ENCODE measurements around the gene CCDC24. TPM values are rescaled to one million over a fixed set of nuclear protein-coding genes. Genes with fewer than 3 reads are reported as not detected.

The CCDC24 gene
- total RNA-seq, 2 donors from 2014 or later: 0.99 to 1.4 TPM

GRCh38 chr1:43979528-43980254 lies 11.7 kb upstream of the CCDC24 start:
- ATAC-seq (replicated peaks in 1 of 2): peak; percentile 23

GRCh38 chr1:43980255-43981134 lies 10.9 kb upstream of the CCDC24 start:
- H3K4me3 Mint-ChIP-seq: peak overlapping the region; percentile 88
- H3K9me3 Mint-ChIP-seq: no peaks in the 10 kb centered on the region
- H3K27me3 Mint-ChIP-seq (ENCODE audit: low read depth): no peaks in the 10 kb centered on the region
- no peak overlapping the region for H3K27ac Mint-ChIP-seq
- no peak for ATAC-seq (replicated peaks in 1 of 2)
- no peak for DNase-seq
- H3K4me1 Mint-ChIP-seq (ENCODE audit: low read depth): peaks cover 46% of the 10 kb centered on the region
- peaks cover 15 to 25% of the 10 kb centered on the region in 2 donors for H3K36me3 Mint-ChIP-seq (ENCODE audit: insufficient read depth in 2 of 2)

More at GRCh38 chr1:43979528-43980254, 11.7 kb upstream of the CCDC24 start:
- Mint-ChIP-seq H3K27ac (peak overlapping the region; percentile 49), H3K4me1 (ENCODE audit: low read depth) (peaks cover 47% of the 10 kb centered on the region), H3K4me3 (peak overlapping the region; percentile 88), H3K36me3 (ENCODE audit: insufficient read depth in 2 of 2) (peaks cover 15 to 25% of the 10 kb centered on the region in 2 donors), H3K27me3 (ENCODE audit: low read depth) (no peaks in the 10 kb centered on the region), H3K9me3 (no peaks in the 10 kb centered on the region)
- DNase-seq: peak; percentile 50 to 52

- DNase-seq: no peak
- H3K9me3 Mint-ChIP-seq: no peaks in the 10 kb centered on the region
- ATAC-seq (replicated peaks in 1 of 2): no peak
- no peak overlapping the region for H3K27ac Mint-ChIP-seq
- no peaks in the 10 kb centered on the region for H3K27me3 Mint-ChIP-seq (ENCODE audit: low read depth)
- peaks cover 15 to 25% of the 10 kb centered on the region in 2 donors for H3K36me3 Mint-ChIP-seq (ENCODE audit: insufficient read depth in 2 of 2)
- H3K4me1 Mint-ChIP-seq (ENCODE audit: low read depth): peaks cover 40% of the 10 kb centered on the region
- peak overlapping the region in 1 of 2 donors; percentile 88 for H3K4me3 Mint-ChIP-seq
These were observed 10.3 kb upstream of the CCDC24 start for GRCh38 chr1:43981135-43981491.

- peaks cover 12 to 22% of the 10 kb centered on the region in 2 donors for H3K36me3 Mint-ChIP-seq (ENCODE audit: insufficient read depth in 2 of 2)
- H3K9me3 Mint-ChIP-seq: no peaks in the 10 kb centered on the region
- no peak for DNase-seq
- no peak overlapping the region for H3K27ac Mint-ChIP-seq
- no peak for ATAC-seq (replicated peaks in 1 of 2)
- no peak overlapping the region for H3K4me3 Mint-ChIP-seq
- no peaks in the 10 kb centered on the region for H3K27me3 Mint-ChIP-seq (ENCODE audit: low read depth)
- H3K4me1 Mint-ChIP-seq (ENCODE audit: low read depth): peaks cover 35% of the 10 kb centered on the region
These were observed 9.8 kb upstream of the CCDC24 start for GRCh38 chr1:43981636-43982035.

- Mint-ChIP-seq H3K27me3 (ENCODE audit: low read depth) (no peaks in the 10 kb centered on the region), H3K4me1 (ENCODE audit: low read depth) (peaks cover 29% of the 10 kb centered on the region), H3K9me3 (no peaks in the 10 kb centered on the region), H3K36me3 (ENCODE audit: insufficient read depth in 2 of 2) (peaks cover 11 to 16% of the 10 kb centered on the region in 2 donors), H3K4me3 (no peak overlapping the region), H3K27ac (no peak overlapping the region)
- DNase-seq (no peak), ATAC-seq (replicated peaks in 1 of 2) (no peak)
These were observed 9.2 kb upstream of the CCDC24 start for GRCh38 chr1:43982241-43982640.

- peaks cover 5 to 10% of the 10 kb centered on the region in 2 donors for H3K36me3 Mint-ChIP-seq (ENCODE audit: insufficient read depth in 2 of 2)
- H3K4me3 Mint-ChIP-seq: no peak overlapping the region
- no peaks in the 10 kb centered on the region for H3K27me3 Mint-ChIP-seq (ENCODE audit: low read depth)
- peaks cover 23% of the 10 kb centered on the region for H3K4me1 Mint-ChIP-seq (ENCODE audit: low read depth)
- no peaks in the 10 kb centered on the region for H3K9me3 Mint-ChIP-seq
- no peak overlapping the region for H3K27ac Mint-ChIP-seq
- no peak for ATAC-seq (replicated peaks in 1 of 2)
- DNase-seq: no peak
These were observed 8.6 kb upstream of the CCDC24 start for GRCh38 chr1:43982808-43983207.

- ATAC-seq (replicated peaks in 1 of 2) (no peak), DNase-seq (no peak)
- no peak overlapping the region for H3K4me3 Mint-ChIP-seq
- H3K27ac Mint-ChIP-seq: no peak overlapping the region
- H3K4me1 Mint-ChIP-seq (ENCODE audit: low read depth): peaks cover 17% of the 10 kb centered on the region
- H3K9me3 Mint-ChIP-seq: no peaks in the 10 kb centered on the region
- no peaks in the 10 kb centered on the region for H3K27me3 Mint-ChIP-seq (ENCODE audit: low read depth)
- peaks cover 4 to 9% of the 10 kb centered on the region in 2 donors for H3K36me3 Mint-ChIP-seq (ENCODE audit: insufficient read depth in 2 of 2)
These were observed 8.0 kb upstream of the CCDC24 start for GRCh38 chr1:43983253-43983899.

- DNase-seq: no peak
- Mint-ChIP-seq H3K27ac (no peak overlapping the region), H3K4me1 (ENCODE audit: low read depth) (peaks cover 11% of the 10 kb centered on the region), H3K27me3 (ENCODE audit: low read depth) (no peaks in the 10 kb centered on the region), H3K4me3 (no peak overlapping the region), H3K36me3 (ENCODE audit: insufficient read depth in 2 of 2) (peaks cover 3 to 5% of the 10 kb centered on the region in 2 donors), H3K9me3 (no peaks in the 10 kb centered on the region)
- ATAC-seq (replicated peaks in 1 of 2): no peak
These were observed 6.5 kb upstream of the CCDC24 start for GRCh38 chr1:43984855-43985254.

GRCh38 chr1:43985984-43986595 lies 5.3 kb upstream of the CCDC24 start:
- no peaks in the 10 kb centered on the region for H3K9me3 Mint-ChIP-seq
- no peak overlapping the region for H3K4me3 Mint-ChIP-seq
- peaks cover 0 to 5% of the 10 kb centered on the region in 2 donors for H3K36me3 Mint-ChIP-seq (ENCODE audit: insufficient read depth in 2 of 2)
- H3K27me3 Mint-ChIP-seq (ENCODE audit: low read depth): no peaks in the 10 kb centered on the region
- no peak for ATAC-seq (replicated peaks in 1 of 2)
- H3K4me1 Mint-ChIP-seq (ENCODE audit: low read depth): no peaks in the 10 kb centered on the region
- DNase-seq: no peak
- no peak overlapping the region for H3K27ac Mint-ChIP-seq

- H3K27me3 Mint-ChIP-seq (ENCODE audit: low read depth): no peaks in the 10 kb centered on the region
- H3K9me3 Mint-ChIP-seq: no peaks in the 10 kb centered on the region
- peaks cover 0 to 5% of the 10 kb centered on the region in 2 donors for H3K36me3 Mint-ChIP-seq (ENCODE audit: insufficient read depth in 2 of 2)
- no peaks in the 10 kb centered on the region for H3K4me1 Mint-ChIP-seq (ENCODE audit: low read depth)
- DNase-seq (no peak), ATAC-seq (replicated peaks in 1 of 2) (no peak)
- H3K4me3 Mint-ChIP-seq: no peak overlapping the region
- no peak overlapping the region for H3K27ac Mint-ChIP-seq
These were observed 4.7 kb upstream of the CCDC24 start for GRCh38 chr1:43986712-43987111.

- H3K4me3 Mint-ChIP-seq: no peak overlapping the region
- H3K36me3 Mint-ChIP-seq (ENCODE audit: insufficient read depth in 2 of 2): peaks cover 0 to 4% of the 10 kb centered on the region in 2 donors
- no peak overlapping the region for H3K27ac Mint-ChIP-seq
- ATAC-seq (replicated peaks in 1 of 2) (no peak), DNase-seq (no peak)
- H3K4me1 Mint-ChIP-seq (ENCODE audit: low read depth): peaks cover 5% of the 10 kb centered on the region
- H3K27me3 Mint-ChIP-seq (ENCODE audit: low read depth): no peaks in the 10 kb centered on the region
- H3K9me3 Mint-ChIP-seq: no peaks in the 10 kb centered on the region
These were observed 4.1 kb upstream of the CCDC24 start for GRCh38 chr1:43987159-43987902.

All from activated T-cell treated with anti-CD3 and anti-CD28 coated beads, Interleukin-2, amount 50 U/mL, for 72 hours (primary cell).